HepG2 (cell line): Measurements from ENCODE around the gene PPP1CB.

Experiments used
- ELF3 ChIP-seq: IDR thresholded peaks from 2 replicates; pipeline ENCODE4 v1.6.1; 2016; ENCODE audit warnings: missing genetic modification reagents, missing compliant biosample characterization
- HNRNPLL ChIP-seq: fragments of 200-400 bp; formaldehyde crosslinking; IDR thresholded peaks from 2 replicates; pipeline ENCODE4 v1.6.1; 2017; ENCODE audit warnings: mild to moderate bottlenecking, low read depth, low read length; ENCODE audit not compliant: poor library complexity, severe bottlenecking
- PHF8 ChIP-seq: sonication (generic); formaldehyde crosslinking; IDR thresholded peaks from 2 replicates; pipeline ENCODE4 v1.5.0; 2020; ENCODE audit warnings: missing genetic modification reagents
- POLR2A ChIP-seq, 2 experiments: IDR thresholded peaks; 2 replicates each; pipeline ENCODE4 v1.6.1; 2011; ENCODE audit warnings: low read depth in 2 of 2, low read length in 2 of 2, mild to moderate bottlenecking in 1 of 2, moderate library complexity in 1 of 2; ENCODE audit not compliant: insufficient read depth in 1 of 2
- TF ChIP-seq, protein P1 (sequence below): sonication (generic); formaldehyde crosslinking; IDR thresholded peaks from 2 replicates; pipeline ENCODE4; 2020; ENCODE audit warnings: missing genetic modification reagents, mild to moderate bottlenecking, borderline replicate concordance
- TF ChIP-seq, protein P2 (sequence below): sonication (generic); formaldehyde crosslinking; IDR thresholded peaks from 2 replicates; pipeline ENCODE4 v1.8.0; 2022; ENCODE audit warnings: mild to moderate bottlenecking, missing genetic modification reagents, borderline replicate concordance
- TF ChIP-seq, protein P3 (sequence below): IDR thresholded peaks from 2 replicates; pipeline ENCODE4 v1.6.1; 2016; ENCODE audit warnings: missing compliant biosample characterization, missing genetic modification reagents, borderline replicate concordance
- TF ChIP-seq, protein P4 (sequence below): sonication (generic); formaldehyde crosslinking; IDR thresholded peaks from 2 replicates; pipeline ENCODE4 v1.5.1; 2020; ENCODE audit warnings: missing genetic modification reagents, mild to moderate bottlenecking, borderline replicate concordance

DNA sequence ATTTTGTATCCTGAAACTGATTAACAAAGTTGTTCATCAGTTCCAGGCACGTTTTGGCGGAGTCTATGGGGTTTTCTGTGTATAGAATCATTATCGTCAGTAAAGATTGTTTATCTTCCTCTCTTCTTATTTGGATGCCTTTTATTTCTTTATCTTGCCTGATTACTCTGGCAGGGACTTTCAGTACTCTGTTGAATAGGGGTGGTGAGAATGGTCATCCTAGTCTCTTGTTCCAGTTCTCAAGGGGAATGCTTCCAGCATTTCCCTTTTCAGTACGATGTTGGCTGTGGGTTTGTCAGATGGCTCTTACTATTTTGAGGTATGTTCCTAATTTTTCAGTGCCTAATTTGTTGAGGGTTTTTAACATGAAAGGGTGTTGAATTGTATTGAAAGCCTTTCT is 45.0 kb downstream of the PPP1CB start:
- TF ChIP-seq PHF8 (CRISPR knock-in tag) (no peak), POLR2A (IDR thresholded peaks at IDR 0.05; ENCODE audit: insufficient read depth in 1 of 2, low read depth in 2 of 2, low read length in 2 of 2) (no peak), ELF3 (CRISPR knock-in tag) (no peak), HNRNPLL (no peak)
- TF ChIP-seq, protein P1, sequence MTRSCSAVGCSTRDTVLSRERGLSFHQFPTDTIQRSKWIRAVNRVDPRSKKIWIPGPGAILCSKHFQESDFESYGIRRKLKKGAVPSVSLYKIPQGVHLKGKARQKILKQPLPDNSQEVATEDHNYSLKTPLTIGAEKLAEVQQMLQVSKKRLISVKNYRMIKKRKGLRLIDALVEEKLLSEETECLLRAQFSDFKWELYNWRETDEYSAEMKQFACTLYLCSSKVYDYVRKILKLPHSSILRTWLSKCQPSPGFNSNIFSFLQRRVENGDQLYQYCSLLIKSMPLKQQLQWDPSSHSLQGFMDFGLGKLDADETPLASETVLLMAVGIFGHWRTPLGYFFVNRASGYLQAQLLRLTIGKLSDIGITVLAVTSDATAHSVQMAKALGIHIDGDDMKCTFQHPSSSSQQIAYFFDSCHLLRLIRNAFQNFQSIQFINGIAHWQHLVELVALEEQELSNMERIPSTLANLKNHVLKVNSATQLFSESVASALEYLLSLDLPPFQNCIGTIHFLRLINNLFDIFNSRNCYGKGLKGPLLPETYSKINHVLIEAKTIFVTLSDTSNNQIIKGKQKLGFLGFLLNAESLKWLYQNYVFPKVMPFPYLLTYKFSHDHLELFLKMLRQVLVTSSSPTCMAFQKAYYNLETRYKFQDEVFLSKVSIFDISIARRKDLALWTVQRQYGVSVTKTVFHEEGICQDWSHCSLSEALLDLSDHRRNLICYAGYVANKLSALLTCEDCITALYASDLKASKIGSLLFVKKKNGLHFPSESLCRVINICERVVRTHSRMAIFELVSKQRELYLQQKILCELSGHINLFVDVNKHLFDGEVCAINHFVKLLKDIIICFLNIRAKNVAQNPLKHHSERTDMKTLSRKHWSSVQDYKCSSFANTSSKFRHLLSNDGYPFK (CRISPR knock-in tag), result no peak
- TF ChIP-seq, protein P2, sequence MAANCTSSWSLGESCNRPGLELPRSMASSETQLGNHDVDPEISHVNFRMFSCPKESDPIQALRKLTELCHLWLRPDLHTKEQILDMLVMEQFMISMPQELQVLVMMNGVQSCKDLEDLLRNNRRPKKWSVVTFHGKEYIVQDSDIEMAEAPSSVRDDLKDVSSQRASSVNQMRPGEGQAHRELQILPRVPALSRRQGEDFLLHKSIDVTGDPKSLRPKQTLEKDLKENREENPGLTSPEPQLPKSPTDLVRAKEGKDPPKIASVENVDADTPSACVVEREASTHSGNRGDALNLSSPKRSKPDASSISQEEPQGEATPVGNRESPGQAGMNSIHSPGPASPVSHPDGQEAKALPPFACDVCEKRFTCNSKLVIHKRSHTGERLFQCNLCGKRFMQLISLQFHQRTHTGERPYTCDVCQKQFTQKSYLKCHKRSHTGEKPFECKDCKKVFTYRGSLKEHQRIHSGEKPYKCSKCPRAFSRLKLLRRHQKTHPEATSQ (CRISPR knock-in tag), result no peak
- TF ChIP-seq, protein P3, sequence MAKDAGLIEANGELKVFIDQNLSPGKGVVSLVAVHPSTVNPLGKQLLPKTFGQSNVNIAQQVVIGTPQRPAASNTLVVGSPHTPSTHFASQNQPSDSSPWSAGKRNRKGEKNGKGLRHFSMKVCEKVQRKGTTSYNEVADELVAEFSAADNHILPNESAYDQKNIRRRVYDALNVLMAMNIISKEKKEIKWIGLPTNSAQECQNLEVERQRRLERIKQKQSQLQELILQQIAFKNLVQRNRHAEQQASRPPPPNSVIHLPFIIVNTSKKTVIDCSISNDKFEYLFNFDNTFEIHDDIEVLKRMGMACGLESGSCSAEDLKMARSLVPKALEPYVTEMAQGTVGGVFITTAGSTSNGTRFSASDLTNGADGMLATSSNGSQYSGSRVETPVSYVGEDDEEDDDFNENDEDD, result no peak
- TF ChIP-seq, protein P4, sequence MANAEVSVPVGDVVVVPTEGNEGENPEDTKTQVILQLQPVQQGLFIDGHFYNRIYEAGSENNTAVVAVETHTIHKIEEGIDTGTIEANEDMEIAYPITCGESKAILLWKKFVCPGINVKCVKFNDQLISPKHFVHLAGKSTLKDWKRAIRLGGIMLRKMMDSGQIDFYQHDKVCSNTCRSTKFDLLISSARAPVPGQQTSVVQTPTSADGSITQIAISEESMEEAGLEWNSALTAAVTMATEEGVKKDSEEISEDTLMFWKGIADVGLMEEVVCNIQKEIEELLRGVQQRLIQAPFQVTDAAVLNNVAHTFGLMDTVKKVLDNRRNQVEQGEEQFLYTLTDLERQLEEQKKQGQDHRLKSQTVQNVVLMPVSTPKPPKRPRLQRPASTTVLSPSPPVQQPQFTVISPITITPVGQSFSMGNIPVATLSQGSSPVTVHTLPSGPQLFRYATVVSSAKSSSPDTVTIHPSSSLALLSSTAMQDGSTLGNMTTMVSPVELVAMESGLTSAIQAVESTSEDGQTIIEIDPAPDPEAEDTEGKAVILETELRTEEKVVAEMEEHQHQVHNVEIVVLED (CRISPR knock-in tag), result no peak
